Measurements from ENCODE around the gene NGDN. TPM values are rescaled to one million over a fixed set of nuclear protein-coding genes. Genes with fewer than 3 reads are reported as not detected.

The NGDN gene
- total RNA-seq, 3 donors from 2014 or later (not counting 1 experiment from before 2014, with no cell fraction given) = 110 to 136 (median 126) TPM

DNA sequence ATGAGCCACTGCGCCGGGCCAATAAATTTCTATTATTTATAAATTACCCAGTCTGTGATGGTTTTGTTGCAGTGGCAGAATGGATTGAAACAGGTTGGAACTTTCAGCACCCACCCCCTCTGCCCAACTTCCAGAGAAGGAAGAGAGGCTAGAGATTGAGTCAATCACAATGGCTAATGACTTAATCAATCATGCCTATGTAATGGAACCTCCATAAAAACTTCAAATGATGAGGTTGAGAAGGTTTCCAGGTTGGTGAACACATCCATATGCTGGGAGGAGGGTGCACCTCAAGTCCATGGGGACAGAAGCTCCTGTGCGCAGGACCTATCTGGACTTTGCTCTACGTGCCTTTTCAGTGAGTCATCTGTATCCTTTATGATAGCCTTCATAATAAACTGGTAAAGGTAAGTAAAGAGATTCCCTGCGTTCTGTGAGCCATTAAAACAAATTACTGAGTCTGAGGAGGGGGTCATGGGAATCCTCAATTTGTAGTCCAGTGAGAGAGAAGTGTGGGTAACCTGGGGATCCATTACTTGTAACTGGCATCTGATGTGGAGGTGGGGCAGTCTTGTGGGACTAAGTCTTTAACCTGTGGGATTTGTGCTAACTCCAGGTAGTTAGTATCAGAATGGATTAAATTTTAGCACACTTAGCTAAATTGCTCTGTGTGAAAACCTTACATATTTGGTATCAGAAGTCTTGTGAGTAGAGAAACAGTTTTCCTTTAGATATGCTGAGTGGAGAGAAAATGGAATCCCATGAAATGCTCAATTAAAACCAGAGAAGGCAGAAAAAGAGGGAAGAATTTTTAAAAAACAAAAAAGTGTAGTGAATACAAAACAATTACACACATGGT lies 11.7 kb upstream of the NGDN start:
- DNase-seq (no peak), ATAC-seq (no peak)
- peaks cover 14% of the 10 kb centered on the region for H3K27me3 ChIP-seq (ENCODE audit: control insufficient read depth, insufficient read depth, low read length)
- H3K9me3 Mint-ChIP-seq = no peaks in the 10 kb centered on the region
- 86% methylated on average over 3 of the region's 5 CpGs for WGBS (ENCODE audit: insufficient coverage)
- no peaks in the 10 kb centered on the region for H3K36me3 ChIP-seq (ENCODE audit: control insufficient read depth, insufficient read depth, low read length)
- H3K4me1 ChIP-seq (ENCODE audit: control insufficient read depth, insufficient read depth, low read length) = no peaks in the 10 kb centered on the region
- H3K27ac Mint-ChIP-seq = no peak overlapping the region
- H3K4me3 ChIP-seq (ENCODE audit: low read length) = no peak overlapping the region
- no peak overlapping the region for H3K27ac ChIP-seq (ENCODE audit: low read length)
- peaks cover 29 to 48% of the 10 kb centered on the region in 2 donors for H3K27me3 Mint-ChIP-seq (ENCODE audit: low read depth in 2 of 2)
- no peaks in the 10 kb centered on the region for H3K9me3 ChIP-seq (ENCODE audit: control insufficient read depth, insufficient read depth, low read length)
- H3K36me3 Mint-ChIP-seq = no peaks in the 10 kb centered on the region
- TF ChIP-seq, protein P1, sequence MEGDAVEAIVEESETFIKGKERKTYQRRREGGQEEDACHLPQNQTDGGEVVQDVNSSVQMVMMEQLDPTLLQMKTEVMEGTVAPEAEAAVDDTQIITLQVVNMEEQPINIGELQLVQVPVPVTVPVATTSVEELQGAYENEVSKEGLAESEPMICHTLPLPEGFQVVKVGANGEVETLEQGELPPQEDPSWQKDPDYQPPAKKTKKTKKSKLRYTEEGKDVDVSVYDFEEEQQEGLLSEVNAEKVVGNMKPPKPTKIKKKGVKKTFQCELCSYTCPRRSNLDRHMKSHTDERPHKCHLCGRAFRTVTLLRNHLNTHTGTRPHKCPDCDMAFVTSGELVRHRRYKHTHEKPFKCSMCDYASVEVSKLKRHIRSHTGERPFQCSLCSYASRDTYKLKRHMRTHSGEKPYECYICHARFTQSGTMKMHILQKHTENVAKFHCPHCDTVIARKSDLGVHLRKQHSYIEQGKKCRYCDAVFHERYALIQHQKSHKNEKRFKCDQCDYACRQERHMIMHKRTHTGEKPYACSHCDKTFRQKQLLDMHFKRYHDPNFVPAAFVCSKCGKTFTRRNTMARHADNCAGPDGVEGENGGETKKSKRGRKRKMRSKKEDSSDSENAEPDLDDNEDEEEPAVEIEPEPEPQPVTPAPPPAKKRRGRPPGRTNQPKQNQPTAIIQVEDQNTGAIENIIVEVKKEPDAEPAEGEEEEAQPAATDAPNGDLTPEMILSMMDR (IDR thresholded peaks at IDR 0.05) = no peak
- no peak overlapping the region for H3K4me3 Mint-ChIP-seq
- H3K4me1 Mint-ChIP-seq = no peaks in the 10 kb centered on the region
- intact Hi-C loops (cut with micrococcal nuclease) = no loop called here

DNA sequence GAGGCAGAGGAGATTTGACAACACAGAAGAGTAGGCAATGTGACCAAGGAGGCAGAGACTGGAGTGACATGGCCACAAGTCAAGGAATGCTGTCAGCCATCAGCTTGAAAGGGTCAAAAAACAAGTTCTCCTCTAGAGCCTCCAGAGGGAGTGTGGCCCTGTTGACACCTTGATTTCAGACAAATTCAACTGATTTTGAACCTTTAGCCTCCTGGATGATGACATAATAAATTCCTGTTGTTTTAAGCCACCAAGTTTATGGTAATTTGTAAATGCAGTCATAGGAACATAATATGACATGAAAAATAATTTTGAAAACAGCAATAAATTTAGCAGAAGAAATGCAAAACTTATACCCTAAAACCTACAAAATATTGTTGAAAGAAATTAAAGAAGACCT lies 8.5 kb upstream of the NGDN start:
- Histone ChIP-seq H3K36me3 (ENCODE audit: control insufficient read depth, insufficient read depth, low read length) (no peaks in the 10 kb centered on the region), H3K27me3 (ENCODE audit: control insufficient read depth, insufficient read depth, low read length) (peaks cover 16% of the 10 kb centered on the region), H3K4me3 (ENCODE audit: low read length) (no peak overlapping the region), H3K9me3 (ENCODE audit: control insufficient read depth, insufficient read depth, low read length) (no peaks in the 10 kb centered on the region), H3K27ac (ENCODE audit: low read length) (no peak overlapping the region), H3K4me1 (ENCODE audit: control insufficient read depth, insufficient read depth, low read length) (no peaks in the 10 kb centered on the region)
- TF ChIP-seq, protein P1 (IDR thresholded peaks at IDR 0.05) = no peak
- Mint-ChIP-seq H3K27ac (no peak overlapping the region), H3K36me3 (no peaks in the 10 kb centered on the region), H3K4me3 (no peak overlapping the region), H3K27me3 (ENCODE audit: low read depth in 2 of 2) (peaks cover 17 to 21% of the 10 kb centered on the region in 2 donors), H3K9me3 (no peaks in the 10 kb centered on the region), H3K4me1 (no peaks in the 10 kb centered on the region)
- ATAC-seq = no peak
- DNase-seq = no peak
- intact Hi-C loops (cut with micrococcal nuclease) = no loop called here

DNA sequence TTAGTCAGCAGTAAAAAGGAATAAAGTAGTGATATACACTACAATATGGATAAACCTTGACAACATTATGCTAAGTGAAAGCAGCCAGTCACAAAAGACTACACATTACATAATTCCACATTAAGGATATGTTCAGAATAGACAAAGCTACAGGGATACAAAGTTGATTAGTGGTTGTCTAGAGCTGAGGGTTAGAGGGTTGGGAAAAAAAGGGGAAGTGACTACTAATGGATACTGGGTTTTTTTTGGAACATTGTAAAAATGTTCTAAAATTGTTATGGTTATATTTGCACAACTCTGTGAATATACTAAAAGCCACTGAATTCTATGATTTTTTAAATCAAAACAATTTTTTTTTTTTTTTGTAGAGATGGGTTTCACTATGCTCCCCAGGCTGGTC lies 4.8 kb upstream of the NGDN start:
- no peak overlapping the region for H3K27ac Mint-ChIP-seq
- ATAC-seq (no peak), DNase-seq (no peak)
- H3K9me3 ChIP-seq (ENCODE audit: control insufficient read depth, insufficient read depth, low read length) = no peaks in the 10 kb centered on the region
- no peaks in the 10 kb centered on the region for H3K4me1 Mint-ChIP-seq
- no peaks in the 10 kb centered on the region for H3K9me3 Mint-ChIP-seq
- H3K36me3 ChIP-seq (ENCODE audit: control insufficient read depth, insufficient read depth, low read length) = no peaks in the 10 kb centered on the region
- no peaks in the 10 kb centered on the region for H3K36me3 Mint-ChIP-seq
- H3K27me3 Mint-ChIP-seq (ENCODE audit: low read depth in 2 of 2) = peaks cover 9 to 20% of the 10 kb centered on the region in 2 donors
- H3K4me3 Mint-ChIP-seq = no peak overlapping the region
- intact Hi-C loops (cut with micrococcal nuclease) = no loop called here
- H3K4me1 ChIP-seq (ENCODE audit: control insufficient read depth, insufficient read depth, low read length) = peaks cover 6% of the 10 kb centered on the region
- H3K27me3 ChIP-seq (ENCODE audit: control insufficient read depth, insufficient read depth, low read length) = peaks cover 7% of the 10 kb centered on the region
- TF ChIP-seq, protein P1 (IDR thresholded peaks at IDR 0.05) = no peak
- H3K27ac ChIP-seq (ENCODE audit: low read length) = no peak overlapping the region
- no peak overlapping the region for H3K4me3 ChIP-seq (ENCODE audit: low read length)

DNA sequence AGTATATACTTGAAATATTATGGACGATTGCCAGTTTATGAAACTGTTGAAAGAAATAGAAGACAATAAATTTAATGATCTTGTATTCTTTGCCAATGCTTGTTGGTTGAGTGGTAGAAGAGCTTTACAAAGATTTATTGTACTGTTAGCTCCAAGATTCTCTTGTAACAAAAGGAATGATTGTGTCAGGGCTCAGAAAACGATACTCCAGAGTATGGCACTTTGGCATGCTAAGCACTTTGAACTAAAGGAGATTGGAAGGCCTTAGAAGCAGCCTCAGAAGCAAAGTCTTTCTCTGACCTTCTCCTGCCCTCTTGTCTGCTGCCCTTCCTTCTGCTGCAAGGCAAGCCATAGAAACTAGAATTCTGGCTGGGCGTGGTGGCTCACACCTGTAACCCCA lies 4.2 kb upstream of the NGDN start:
- no peak for ATAC-seq
- intact Hi-C loops (cut with micrococcal nuclease) = no loop called here
- H3K27me3 ChIP-seq (ENCODE audit: control insufficient read depth, insufficient read depth, low read length) = peaks cover 5% of the 10 kb centered on the region
- Mint-ChIP-seq H3K9me3 (no peaks in the 10 kb centered on the region), H3K4me3 (no peak overlapping the region), H3K4me1 (no peaks in the 10 kb centered on the region), H3K36me3 (no peaks in the 10 kb centered on the region), H3K27ac (no peak overlapping the region), H3K27me3 (ENCODE audit: low read depth in 2 of 2) (peaks cover 6 to 16% of the 10 kb centered on the region in 2 donors)
- peaks cover 12% of the 10 kb centered on the region for H3K4me1 ChIP-seq (ENCODE audit: control insufficient read depth, insufficient read depth, low read length)
- no peak for DNase-seq
- TF ChIP-seq, protein P1 (IDR thresholded peaks at IDR 0.05) = no peak
- H3K36me3 ChIP-seq (ENCODE audit: control insufficient read depth, insufficient read depth, low read length) = no peaks in the 10 kb centered on the region
- no peaks in the 10 kb centered on the region for H3K9me3 ChIP-seq (ENCODE audit: control insufficient read depth, insufficient read depth, low read length)
- WGBS (ENCODE audit: insufficient coverage) = 79% methylated on average over 2 of the region's 3 CpGs
- no peak overlapping the region for H3K27ac ChIP-seq (ENCODE audit: low read length)
- no peak overlapping the region for H3K4me3 ChIP-seq (ENCODE audit: low read length)
